ENCODE data around the gene ENAH.

ENAH gene

GRCh38 chr1:225603538-225604354 lies 49.2 kb downstream of the ENAH start:
- no peak for DNase-seq (ENCODE audit: low spot score)

- peak; percentile 35 for DNase-seq (ENCODE audit: low spot score)
Observed at GRCh38 chr1:225602590-225603206, 50.2 kb downstream of the ENAH start.

DNA sequence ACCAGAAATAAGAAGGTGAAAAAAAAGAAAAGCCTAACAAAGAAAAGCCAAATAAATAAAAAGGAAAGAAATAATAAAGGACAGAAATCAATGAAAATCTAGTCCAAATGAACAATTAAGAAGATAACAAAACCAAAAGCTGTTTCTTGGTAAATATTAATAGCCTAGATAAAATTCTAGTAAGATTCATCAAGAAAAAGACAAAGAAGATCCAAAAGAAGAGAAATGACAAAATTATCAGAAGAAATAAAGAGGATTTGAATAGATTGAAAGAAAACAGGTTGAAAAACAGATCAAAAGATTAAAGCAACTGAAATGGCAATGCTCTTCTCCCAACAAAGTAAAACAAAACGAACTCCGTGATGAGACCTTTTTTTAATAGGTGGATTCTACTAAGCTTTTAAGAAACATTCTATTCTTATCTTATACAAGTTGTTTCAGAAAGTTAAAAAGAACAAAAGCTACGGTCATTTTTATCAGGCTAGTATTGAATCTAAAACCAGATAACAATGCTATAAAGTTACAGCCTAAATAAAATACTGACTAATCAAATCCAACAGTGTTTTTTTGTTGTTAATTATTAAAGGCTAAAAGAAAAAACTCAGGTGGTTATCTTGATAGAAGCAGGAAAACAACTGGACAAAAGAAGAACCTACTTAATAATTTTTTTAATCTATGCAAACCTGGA lies 50.9 kb downstream of the ENAH start:
- DNase-seq (ENCODE audit: low spot score), result no peak

DNA sequence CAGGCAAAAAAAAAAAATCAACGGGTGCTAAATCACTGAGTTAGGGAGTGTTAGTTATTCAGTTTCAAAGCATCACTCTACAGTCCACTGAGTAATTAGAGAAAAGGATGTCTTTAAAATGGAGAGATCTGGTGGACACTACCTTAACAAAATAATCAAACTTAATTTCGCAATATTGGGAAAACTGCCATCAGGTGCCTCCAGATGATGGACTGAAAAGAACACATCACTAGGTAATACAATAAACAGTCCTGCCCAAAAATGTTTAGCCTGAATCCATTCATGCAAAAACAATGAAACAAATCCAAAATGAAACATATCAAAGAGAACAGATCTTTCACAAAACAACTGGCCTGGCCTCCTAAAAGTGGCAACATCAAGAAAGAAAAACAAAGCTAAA lies 54.1 kb downstream of the ENAH start:
- no peak for DNase-seq (ENCODE audit: low spot score)

- DNase-seq (ENCODE audit: low spot score), result no peak
Observed at GRCh38 chr1:225597926-225598575, 54.9 kb downstream of the ENAH start.

- DNase-seq (ENCODE audit: low spot score), result no peak
Observed at GRCh38 chr1:225596736-225597135, 56.2 kb downstream of the ENAH start.

DNA sequence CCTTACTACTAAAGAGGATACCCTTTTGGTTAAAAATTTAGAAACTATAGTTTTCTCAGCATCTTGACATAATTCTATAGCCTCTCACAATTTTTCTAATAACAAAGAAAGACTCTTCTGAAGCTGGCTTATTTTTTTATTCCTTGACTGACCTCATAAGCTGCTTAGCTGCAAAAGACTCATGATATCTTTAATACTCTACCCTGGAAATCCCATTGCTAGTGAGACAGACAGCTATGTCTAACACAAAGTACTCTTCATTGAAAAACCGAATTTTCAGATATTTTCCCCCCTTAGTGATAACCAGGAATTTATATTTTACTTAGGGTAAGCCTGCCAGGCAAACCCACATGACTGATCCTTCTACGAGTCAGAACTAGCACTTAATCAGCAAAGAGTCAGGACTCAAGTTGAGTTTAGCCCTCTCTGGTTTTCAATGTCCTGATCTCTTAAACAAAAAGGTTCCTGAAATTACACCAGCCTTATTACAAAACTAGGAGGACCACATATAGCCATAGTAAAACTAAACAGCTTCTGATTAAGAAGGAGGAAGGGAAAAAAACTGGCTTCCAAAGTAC lies 56.9 kb downstream of the ENAH start:
- DNase-seq (ENCODE audit: low spot score), result no peak

GRCh38 chr1:225595452-225595851 lies 57.5 kb downstream of the ENAH start:
- no peak for DNase-seq (ENCODE audit: low spot score)

DNA sequence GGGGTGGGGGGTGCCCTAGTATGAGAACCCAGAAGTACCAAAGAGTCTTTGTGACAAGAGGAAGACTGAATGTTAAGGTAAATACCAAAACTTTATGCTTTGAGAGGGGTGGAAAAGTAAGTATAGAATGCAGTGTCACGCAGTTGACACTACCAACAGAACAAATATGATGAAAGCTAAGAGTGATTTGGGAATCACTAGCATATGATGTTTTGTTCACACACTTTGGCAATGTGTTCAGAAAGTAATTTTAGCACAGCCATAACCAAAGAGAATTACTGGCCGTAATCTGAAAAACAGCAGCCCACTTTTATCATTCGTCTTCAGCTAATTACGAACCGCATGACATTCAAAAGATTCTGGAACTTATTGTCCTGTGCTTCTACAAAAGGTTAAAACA lies 59.5 kb downstream of the ENAH start:
- no peak for DNase-seq (ENCODE audit: low spot score)

DNA sequence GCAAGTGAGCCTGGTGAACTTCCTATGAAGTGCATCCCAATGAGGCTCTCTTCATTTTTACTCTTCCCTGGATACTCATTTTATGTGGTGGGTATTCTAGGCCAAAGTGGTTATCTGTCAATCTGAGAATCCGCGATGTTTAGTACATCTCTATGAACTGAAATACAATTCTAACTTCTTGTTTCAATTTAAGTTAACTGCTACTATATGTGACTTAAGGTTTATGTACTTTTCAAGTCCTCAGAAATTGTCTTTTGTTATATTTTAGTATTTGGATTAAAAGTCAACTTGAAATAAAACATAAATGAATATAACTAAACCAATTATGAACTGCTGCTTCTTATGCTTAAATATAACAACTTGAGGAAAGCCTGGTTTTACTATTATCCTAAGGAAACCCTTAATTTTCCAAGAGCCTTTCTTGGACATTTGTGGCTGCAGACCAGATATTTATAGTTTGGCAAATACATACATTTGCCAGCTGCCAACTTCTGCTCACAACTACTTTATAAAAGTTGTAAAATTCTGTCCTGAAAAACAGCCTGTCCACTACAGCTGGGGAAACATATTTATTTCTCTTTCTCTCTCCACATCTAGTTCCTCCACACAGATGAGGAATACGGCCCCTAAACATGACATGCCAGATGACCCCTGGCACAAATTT lies 60.4 kb downstream of the ENAH start:
- DNase-seq (ENCODE audit: low spot score), result no peak

DNA sequence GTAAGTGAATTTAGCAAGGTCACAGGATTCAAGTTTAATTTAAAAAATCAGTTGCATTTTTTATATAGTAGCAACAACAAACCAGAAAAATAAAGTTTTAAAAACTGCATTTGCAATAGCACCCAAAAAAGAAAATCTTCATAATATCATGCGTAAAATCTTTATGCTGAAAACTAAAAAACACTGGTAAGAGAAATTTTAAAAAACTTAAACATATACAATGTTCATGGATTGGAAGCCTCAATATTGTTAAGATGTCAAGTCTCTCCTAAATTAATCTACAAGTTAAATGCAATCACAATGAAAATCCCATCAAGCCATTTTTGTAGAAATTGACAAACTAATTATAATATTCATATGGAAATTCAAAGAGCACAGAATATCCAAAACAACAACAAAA lies 65.6 kb downstream of the ENAH start:
- no peak for DNase-seq (ENCODE audit: low spot score)

GRCh38 chr1:225581186-225581585 lies 71.7 kb downstream of the ENAH start:
- DNase-seq (ENCODE audit: low spot score), result no peak

DNA sequence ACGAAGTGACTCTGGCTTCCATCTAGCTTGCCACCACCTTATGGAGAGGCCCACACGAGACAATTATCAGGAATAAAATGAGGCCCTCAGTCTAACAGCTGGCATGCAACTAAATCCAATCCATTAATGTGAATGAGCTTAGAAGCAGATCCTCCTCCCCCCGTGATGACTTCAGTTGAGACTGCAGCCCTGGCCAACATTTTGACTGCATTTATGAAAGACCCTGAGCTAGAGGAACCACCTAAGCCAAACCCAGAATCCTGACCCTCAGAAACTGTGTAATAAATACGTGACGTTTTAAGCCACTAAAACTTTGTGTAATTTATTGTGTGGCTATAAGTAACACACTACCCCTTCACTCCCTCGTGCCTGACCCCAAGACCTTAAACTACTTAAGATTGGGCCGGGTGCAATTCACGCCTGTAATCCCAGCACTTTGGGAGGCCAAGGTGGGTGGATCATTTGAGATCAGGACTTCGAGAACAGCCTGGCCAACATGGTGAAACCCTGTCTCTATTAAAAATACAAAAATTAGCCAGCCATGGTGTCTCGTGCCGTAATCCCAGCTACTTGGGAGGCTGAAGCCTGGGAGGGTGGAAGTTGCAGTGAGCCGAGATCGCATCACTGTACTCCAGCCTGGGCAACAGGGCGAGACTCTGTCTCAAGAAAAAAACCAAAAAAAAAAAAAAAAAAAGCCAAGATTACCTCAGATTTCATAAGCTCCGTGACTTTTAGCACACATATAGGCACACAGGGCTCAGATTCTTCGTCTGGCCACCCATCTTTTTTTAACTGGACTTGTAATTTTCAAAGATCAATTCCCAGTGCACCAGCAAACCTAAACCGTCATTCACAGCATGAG lies 72.5 kb downstream of the ENAH start:
- DNase-seq (ENCODE audit: low spot score), result no peak

GRCh38 chr1:225578251-225578977 lies 74.5 kb downstream of the ENAH start:
- DNase-seq (ENCODE audit: low spot score), result peak; percentile 56

DNA sequence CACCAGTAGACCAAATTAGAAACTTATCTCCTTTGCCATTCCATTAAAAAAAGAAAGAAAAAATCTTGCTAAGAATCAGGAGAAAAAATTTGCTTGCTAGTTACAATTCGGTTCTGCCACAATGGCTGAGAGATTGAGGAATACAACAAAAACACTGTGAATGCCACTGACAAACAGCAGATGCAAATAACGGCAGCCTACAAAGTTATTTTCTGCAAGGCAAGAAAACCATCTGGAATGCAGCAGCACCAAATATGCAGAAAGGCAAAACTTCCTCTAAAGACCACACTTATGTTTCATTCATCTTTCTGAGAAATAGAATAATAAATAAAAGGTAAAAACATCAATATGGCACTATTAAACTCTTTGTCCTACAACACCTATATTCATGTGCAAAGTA lies 75.7 kb downstream of the ENAH start:
- DNase-seq (ENCODE audit: low spot score), result peak; percentile 61

GRCh38 chr1:225573216-225573615 lies 79.7 kb downstream of the ENAH start:
- no peak for DNase-seq (ENCODE audit: low spot score)

DNA sequence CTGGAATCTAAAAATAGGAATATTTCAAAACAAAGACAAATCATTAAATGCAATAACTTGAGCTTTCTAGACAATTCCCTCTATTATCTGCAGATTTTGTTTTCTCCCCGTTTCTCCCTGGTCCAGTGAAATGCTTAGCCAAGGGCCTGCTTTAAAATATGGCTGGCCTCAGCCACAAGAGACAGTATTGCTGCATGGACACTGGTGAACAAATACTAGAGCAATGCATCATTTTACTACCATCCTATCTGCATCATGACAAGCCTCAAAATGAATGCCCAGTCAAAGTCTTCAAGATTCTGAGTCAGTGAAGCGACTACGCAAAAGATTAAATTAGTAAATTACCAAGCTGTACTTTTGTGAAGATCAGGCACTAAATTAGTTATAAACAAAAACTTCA lies 80.5 kb downstream of the ENAH start:
- no peak for DNase-seq (ENCODE audit: low spot score)

DNA sequence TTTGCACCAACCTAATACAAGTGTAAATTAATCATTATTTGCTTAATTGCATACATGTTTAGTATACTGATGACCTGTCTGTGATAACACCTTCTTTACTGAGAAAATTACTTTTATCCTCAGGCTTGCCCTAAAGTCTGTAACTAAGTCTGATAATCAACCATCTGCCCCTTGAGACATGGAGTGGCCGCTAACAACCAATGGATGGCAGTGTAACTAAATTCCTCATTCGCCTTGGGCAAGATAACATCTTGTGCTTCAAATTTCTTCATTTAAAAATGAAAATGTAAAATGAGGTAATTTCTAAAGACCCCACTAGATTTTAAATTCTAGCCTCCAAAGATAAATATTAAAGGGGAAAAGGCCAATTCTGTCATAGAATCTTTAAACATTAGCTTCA lies 85.1 kb downstream of the ENAH start:
- peak; percentile 15 for DNase-seq (ENCODE audit: low spot score)

GRCh38 chr1:225565847-225566246 lies 87.1 kb downstream of the ENAH start:
- DNase-seq (ENCODE audit: low spot score), result no peak

DNA sequence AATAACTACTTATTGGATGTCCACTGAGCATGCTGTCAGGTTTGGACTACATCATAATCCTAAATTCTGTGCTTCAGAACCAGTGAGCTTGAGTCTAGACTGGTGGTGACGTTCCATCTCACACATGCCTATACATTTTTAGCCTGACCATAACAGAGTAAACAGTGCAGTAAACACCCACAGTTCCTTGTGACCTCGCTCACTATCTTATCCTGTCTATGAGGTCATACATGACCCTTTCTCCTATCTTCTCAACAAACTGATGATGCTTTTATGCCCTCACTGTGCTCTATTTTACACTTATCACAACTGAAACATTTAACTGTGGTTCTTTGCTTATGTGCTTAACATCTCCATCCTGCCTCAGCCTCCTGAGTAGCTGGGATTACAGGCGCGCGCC lies 91.2 kb downstream of the ENAH start:
- DNase-seq (ENCODE audit: low spot score), result no peak

Measured in NAMALWA (cell line).